Mesothelial cell of epicardium (in vitro differentiated cells): ENCODE measurements around the gene SPIRE2. TPM values are rescaled to one million over a fixed set of nuclear protein-coding genes. Genes with fewer than 3 reads are reported as not detected.
"Not testable (repeated sequence)": the region's sequence is repeated elsewhere in the genome, so short reads cannot be mapped to it uniquely, and the experiment has no call there.

Source experiments
- DNase-seq, 2 experiments: peaks; one replicate each; pipeline ENCODE4 v3.0.0; 2021; ENCODE audit warnings: low spot score in 2 of 2; ENCODE audit not compliant: unreplicated experiment in 2 of 2
- H3K27ac Mint-ChIP-seq: 2 replicates; pipeline ENCODE4 v1.8.0; 2021; ENCODE audit warnings: mixed read lengths
- H3K27me3 Mint-ChIP-seq: 2 replicates; pipeline ENCODE4 v1.8.0; 2021; ENCODE audit warnings: low read depth, mixed read lengths
- H3K36me3 Mint-ChIP-seq: 2 replicates; pipeline ENCODE4 v1.8.0; 2021; ENCODE audit warnings: mixed read lengths
- H3K4me1 Mint-ChIP-seq: 2 replicates; pipeline ENCODE4 v1.8.0; 2021; ENCODE audit warnings: mixed read lengths
- H3K4me3 Mint-ChIP-seq: 2 replicates; pipeline ENCODE4 v1.8.0; 2021; ENCODE audit warnings: mild to moderate bottlenecking, moderate library complexity, mixed read lengths
- H3K9me3 Mint-ChIP-seq: 2 replicates; pipeline ENCODE4 v1.8.0; 2021; ENCODE audit warnings: mixed read lengths
- CTCF ChIP-seq: fragments of 200-600 bp; sonication (generic); IDR thresholded peaks from one replicate; pipeline ENCODE4 v1.5.0; 2021; ENCODE audit warnings: antibody characterized with exemption; ENCODE audit not compliant: unreplicated experiment
- total RNA-seq: library from RNA; stranded (reverse); gene quantifications from 3 replicates; pipeline ENCODE4 v1.2.1, GENCODE V29; 2021

Gene SPIRE2
- total RNA-seq, 1 donor from 2014 or later = 6.8 TPM

DNA sequence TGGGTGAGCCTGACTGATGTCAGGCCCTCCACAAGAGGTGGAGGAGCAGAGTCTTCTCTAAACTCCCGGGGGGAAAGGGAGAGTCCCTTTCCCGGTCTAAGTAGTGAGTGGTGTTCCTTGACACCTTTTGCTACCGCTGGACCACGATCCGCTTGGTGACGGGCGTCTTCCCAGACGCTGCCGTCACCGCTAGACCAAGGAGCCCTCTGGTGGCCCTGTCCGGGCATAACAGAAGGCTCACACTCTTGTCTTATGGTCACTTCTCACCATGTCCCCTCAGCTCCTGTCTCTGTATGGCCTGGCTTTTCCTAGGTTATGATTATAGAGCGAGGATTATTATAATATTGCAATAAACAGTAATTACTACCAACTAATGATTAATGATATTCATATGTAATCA is 35.2 kb upstream of the SPIRE2 start:
- H3K27me3 Mint-ChIP-seq, H3K9me3 Mint-ChIP-seq, H3K4me3 Mint-ChIP-seq, H3K27ac Mint-ChIP-seq, H3K4me1 Mint-ChIP-seq: not testable (repeated sequence)
- peak in 1 of 2 experiments; percentile 44 for DNase-seq
- H3K36me3 Mint-ChIP-seq = peaks cover 22% of the 10 kb centered on the region
- peak; percentile 41 for TF ChIP-seq CTCF

DNA sequence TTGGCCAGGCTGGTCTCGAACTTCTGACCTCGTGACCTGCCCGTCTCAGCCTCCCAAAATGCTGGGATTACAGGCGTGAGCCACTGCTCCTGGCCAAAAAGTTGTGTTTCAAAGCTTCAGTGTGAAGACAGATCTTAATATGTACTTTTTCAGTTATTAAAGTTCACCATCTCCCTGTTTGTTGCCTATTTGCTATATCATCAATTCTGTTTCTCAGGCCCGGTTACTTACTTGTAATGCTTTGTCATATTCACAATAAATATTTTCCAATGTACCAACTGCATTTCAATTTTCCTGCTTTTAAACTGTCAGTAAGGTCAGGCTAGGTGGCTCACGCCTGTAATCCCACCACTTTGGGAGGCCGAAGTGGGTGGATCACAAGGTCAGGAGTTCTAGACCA is 34.3 kb upstream of the SPIRE2 start:
- H3K4me3 Mint-ChIP-seq = no peak overlapping the region
- H3K27me3 Mint-ChIP-seq = no peaks in the 10 kb centered on the region
- DNase-seq = no peak
- no peak overlapping the region for H3K27ac Mint-ChIP-seq
- no peaks in the 10 kb centered on the region for H3K4me1 Mint-ChIP-seq
- no peaks in the 10 kb centered on the region for H3K9me3 Mint-ChIP-seq
- H3K36me3 Mint-ChIP-seq = peaks cover 23% of the 10 kb centered on the region
- TF ChIP-seq CTCF = no peak

DNA sequence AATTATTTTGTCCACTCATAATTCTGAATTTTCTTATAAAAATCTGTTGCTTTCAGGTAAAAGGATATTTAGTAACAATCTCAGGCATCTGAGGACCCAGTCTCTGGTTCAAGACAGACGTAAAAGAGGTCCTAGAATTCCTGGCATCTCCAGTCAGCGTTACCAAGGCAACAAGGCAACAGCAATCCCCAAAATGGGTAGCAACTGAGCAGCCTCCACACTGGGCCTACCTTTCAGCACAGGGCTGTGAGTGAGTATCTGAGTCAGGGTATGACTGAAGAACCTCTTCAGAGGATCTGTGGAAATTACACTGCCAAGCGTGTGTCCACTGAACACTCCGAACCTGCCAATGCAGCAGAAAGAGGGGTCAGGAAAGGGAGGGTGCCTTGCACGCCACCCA is 32.6 kb upstream of the SPIRE2 start:
- no peak overlapping the region for H3K4me3 Mint-ChIP-seq
- no peaks in the 10 kb centered on the region for H3K9me3 Mint-ChIP-seq
- H3K4me1 Mint-ChIP-seq = no peaks in the 10 kb centered on the region
- no peak for TF ChIP-seq CTCF
- no peak for DNase-seq
- peaks cover 24% of the 10 kb centered on the region for H3K36me3 Mint-ChIP-seq
- H3K27ac Mint-ChIP-seq = no peak overlapping the region
- H3K27me3 Mint-ChIP-seq = no peaks in the 10 kb centered on the region

- Mint-ChIP-seq H3K4me1 (no peaks in the 10 kb centered on the region), H3K27me3 (no peaks in the 10 kb centered on the region), H3K27ac (no peak overlapping the region), H3K4me3 (no peak overlapping the region), H3K9me3 (no peaks in the 10 kb centered on the region), H3K36me3 (peaks cover 24% of the 10 kb centered on the region)
- no peak for DNase-seq
- no peak for TF ChIP-seq CTCF
Observed at GRCh38 chr16:89796104-89796503, 32.2 kb upstream of the SPIRE2 start.

- no peak overlapping the region for H3K27ac Mint-ChIP-seq
- TF ChIP-seq CTCF = no peak
Observed at GRCh38 chr16:89798126-89798525, 30.1 kb upstream of the SPIRE2 start.

GRCh38 chr16:89798832-89799370 is 29.4 kb upstream of the SPIRE2 start:
- Mint-ChIP-seq H3K9me3 (no peaks in the 10 kb centered on the region), H3K4me3 (no peak overlapping the region), H3K27me3 (no peaks in the 10 kb centered on the region), H3K27ac (no peak overlapping the region), H3K36me3 (peaks cover 17% of the 10 kb centered on the region), H3K4me1 (no peaks in the 10 kb centered on the region)
- no peak for DNase-seq
- no peak for TF ChIP-seq CTCF

More at GRCh38 chr16:89798126-89798525, 30.1 kb upstream of the SPIRE2 start:
- peaks cover 15% of the 10 kb centered on the region for H3K36me3 Mint-ChIP-seq
- no peaks in the 10 kb centered on the region for H3K4me1 Mint-ChIP-seq
- no peak overlapping the region for H3K4me3 Mint-ChIP-seq
- H3K27me3 Mint-ChIP-seq = no peaks in the 10 kb centered on the region
- DNase-seq = no peak
- no peaks in the 10 kb centered on the region for H3K9me3 Mint-ChIP-seq
